ENCODE data around the gene ALOXE3.
A peak's percentile ranks its signal among the peaks of the same experiment; 100 is the strongest.

Gene ALOXE3

DNA sequence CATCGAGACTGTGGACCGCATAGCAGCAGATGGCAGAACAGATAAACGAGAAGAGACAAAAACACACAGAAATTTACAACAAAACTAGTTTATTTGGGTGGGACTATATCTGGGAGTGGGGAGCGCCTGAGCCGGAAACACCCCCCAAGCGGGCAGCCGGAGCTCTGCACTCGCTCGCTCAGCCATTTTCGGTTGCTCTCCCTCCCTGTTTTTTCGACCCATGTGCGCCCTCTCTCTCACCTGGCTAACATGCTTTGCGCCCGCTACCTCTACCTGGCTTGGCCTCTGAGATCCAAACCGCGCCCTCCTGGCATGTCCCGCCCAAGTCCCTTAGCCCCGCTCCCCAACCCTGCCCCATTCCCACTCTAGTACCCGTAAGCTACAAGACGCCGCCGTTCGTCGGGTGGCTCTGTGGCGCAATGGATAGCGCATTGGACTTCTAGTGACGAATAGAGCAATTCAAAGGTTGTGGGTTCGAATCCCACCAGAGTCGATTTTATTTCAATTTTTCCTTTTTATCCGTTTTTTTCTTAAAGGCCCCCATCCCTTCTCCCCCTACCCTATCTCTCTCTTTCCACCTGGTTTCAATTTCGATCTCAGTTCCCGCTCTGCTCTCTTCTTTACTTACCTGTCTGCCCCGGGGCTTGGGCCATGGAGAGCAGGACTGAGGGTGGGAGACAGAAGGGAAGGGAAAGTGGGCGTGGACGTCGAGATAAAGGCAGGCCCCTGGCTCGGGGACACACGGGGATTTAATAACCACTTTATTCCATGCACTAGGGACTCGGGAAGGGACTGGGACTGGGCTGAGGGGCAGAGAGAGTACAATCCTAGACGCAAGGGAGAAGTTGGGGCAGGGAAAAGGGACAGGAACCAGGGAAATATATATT is 2.4 kb upstream of the ALOXE3 start:
- peak; percentile 81 for DNase-seq (ENCODE audit: low read depth, low spot score)
- in situ Hi-C loops (cut with HindIII; ENCODE audit: low sequenced_read_pairs), result no loop called here
- H3K4me3 ChIP-seq (ENCODE audit: low read depth, low read length), result peak overlapping the region; percentile 56
- TF ChIP-seq, protein P1, sequence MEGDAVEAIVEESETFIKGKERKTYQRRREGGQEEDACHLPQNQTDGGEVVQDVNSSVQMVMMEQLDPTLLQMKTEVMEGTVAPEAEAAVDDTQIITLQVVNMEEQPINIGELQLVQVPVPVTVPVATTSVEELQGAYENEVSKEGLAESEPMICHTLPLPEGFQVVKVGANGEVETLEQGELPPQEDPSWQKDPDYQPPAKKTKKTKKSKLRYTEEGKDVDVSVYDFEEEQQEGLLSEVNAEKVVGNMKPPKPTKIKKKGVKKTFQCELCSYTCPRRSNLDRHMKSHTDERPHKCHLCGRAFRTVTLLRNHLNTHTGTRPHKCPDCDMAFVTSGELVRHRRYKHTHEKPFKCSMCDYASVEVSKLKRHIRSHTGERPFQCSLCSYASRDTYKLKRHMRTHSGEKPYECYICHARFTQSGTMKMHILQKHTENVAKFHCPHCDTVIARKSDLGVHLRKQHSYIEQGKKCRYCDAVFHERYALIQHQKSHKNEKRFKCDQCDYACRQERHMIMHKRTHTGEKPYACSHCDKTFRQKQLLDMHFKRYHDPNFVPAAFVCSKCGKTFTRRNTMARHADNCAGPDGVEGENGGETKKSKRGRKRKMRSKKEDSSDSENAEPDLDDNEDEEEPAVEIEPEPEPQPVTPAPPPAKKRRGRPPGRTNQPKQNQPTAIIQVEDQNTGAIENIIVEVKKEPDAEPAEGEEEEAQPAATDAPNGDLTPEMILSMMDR (IDR thresholded peaks at IDR 0.05; ENCODE audit: low read depth, low read length), result peak; percentile 43

DNA sequence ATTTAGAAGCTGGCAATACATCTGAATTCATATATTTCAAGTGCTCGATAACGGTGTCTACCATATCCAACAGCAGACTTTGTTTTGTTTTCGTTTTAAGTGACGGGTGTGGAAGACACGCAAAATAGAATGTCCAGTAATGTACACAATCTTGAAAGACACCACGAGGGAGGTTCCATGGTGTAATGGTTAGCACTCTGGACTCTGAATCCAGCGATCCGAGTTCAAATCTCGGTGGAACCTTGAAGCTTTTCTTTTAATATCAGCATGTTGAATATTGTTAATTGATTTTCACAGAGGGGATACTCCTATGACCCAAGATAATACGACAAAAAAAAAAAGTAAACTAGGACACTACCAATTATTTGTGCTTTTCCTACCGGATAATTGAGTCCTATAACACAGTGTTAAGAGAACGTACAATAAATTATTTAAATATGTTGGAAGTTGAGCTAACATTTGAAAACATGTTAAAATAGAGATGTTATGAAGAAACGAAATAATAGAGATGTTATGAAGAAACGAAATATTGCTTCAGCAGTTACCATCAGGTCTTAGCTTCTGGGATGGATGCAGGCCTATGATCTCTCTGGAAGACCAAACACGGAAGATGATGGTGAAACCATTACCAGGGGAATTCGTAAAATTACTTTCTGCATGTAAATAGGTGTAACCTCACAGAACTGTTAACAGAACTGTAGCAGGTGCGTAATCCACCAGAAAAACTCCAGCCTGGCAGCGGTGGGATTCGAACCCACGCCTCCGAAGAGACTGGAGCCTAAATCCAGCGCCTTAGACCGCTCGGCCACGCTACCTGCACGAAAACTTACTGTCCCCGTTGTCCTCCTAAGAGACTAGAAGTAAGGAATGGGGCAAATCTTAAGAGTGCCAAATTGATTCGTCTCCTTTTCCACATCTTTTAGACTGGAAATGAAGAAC is 1.5 kb upstream of the ALOXE3 start:
- in situ Hi-C loops (cut with HindIII; ENCODE audit: low sequenced_read_pairs), result loop anchor here (10.0 kb wide), 1 partner anchor 65 kb away; no protein-coding TSS in a partner anchor
- TF ChIP-seq, protein P1 (IDR thresholded peaks at IDR 0.05; ENCODE audit: low read depth, low read length), result no peak

DNA sequence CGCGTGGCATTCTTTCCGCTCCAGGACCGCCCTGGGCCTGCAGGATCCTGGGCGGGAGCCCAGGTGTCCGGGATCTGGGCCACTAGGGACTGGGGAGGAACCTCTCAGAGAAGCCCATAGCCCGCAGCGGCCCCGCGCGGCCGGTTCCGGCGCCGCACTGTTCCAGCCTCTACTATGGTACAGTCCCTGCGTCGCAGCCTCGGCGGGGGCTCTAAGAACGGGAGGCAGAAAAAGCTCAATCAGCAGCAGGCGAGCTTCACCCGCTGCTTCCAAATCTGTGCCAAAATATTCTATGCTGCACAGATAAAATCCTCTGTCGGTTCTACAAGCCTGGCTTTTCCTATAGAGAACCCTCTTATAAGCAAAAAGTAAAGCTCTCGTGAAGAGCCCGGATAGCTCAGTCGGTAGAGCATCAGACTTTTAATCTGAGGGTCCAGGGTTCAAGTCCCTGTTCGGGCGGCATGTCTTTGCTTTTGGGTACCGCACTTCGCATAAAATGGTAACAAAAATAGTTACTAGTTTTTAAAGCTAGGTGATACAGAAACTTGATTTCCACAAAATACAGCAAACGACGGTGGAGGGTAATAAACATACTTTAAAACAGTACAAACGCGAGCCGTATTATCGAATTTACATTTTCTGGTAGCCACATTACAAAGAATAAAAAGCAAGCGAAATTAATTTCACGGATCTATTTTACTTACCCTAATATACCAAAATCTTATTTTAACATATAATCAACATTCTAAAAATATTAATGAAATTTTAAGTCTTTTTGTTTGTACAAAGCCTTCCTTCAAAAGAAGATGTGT is 661 bp upstream of the ALOXE3 start:
- peak; percentile 83 for DNase-seq (ENCODE audit: low read depth, low spot score)
- TF ChIP-seq, protein P1 (IDR thresholded peaks at IDR 0.05; ENCODE audit: low read depth, low read length), result peak; percentile 92
- peak overlapping the region; percentile 59 for H3K4me3 ChIP-seq (ENCODE audit: low read depth, low read length)
- in situ Hi-C loops (cut with HindIII; ENCODE audit: low sequenced_read_pairs), result loop anchor here (10.0 kb wide), 1 partner anchor 64 kb away; no protein-coding TSS in a partner anchor

More for the DNA sequence above, 1.5 kb upstream of the ALOXE3 start:
- DNase-seq (ENCODE audit: low read depth, low spot score), result peak; percentile 95
- H3K4me3 ChIP-seq (ENCODE audit: low read depth, low read length), result peak overlapping the region; percentile 59

DNA sequence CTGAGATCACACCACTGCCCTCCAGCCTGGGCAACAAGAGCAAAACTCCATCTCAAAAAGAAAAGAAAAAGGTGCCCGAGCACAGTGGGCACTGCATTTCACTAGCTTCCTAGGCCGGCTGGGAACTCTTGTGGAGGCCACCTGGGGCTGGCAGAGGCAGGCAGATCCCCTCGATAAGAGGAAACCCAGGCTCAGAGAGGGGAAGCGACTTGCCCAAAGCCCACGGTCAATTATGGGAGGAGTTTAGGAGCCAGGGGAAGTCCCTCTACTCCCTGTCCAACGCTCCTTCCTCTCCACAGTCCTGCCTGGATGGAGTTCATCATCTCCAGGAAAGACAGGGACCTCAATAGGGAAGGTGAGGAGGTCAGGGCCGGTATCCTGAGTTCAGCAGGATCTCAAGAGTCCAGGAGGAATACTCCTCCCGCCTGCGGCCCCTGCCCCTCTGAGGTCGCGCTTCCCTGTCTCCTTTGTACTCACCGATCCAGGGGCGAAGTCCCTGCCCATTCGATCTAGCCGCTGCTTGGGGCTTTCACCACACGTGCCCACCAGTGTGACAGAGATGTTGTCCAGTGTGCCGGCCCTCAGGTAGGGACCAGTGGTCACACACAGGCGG is 841 bp downstream of the ALOXE3 start:
- H3K4me3 ChIP-seq (ENCODE audit: low read depth, low read length), result peak overlapping the region; percentile 59
- TF ChIP-seq, protein P1 (IDR thresholded peaks at IDR 0.05; ENCODE audit: low read depth, low read length), result no peak
- no peak for DNase-seq (ENCODE audit: low read depth, low spot score)
- in situ Hi-C loops (cut with HindIII; ENCODE audit: low sequenced_read_pairs), result loop anchor here (10.0 kb wide), 1 partner anchor 63 kb away; no protein-coding TSS in a partner anchor

DNA sequence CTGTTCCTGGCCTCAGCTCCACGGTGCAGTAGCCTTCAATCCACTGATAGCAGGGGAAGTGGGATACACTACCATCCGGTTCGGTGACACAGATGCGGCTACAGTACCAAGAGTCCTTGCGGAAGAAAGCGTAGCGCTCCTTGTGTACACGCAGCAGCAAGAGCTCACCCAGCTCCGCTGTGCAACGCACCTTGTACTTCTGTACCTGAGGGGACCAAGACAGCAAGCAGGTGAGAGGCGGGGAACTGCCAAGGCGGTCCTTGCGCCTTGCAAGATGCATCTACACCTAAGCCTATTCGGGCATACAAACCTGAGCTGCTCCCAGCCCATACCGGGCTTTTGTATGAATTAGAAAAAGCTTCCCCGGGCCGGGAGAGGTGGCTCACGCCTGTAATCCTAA is 1.5 kb downstream of the ALOXE3 start:
- in situ Hi-C loops (cut with HindIII; ENCODE audit: low sequenced_read_pairs), result loop anchor here (10.0 kb wide), 1 partner anchor 62 kb away; no protein-coding TSS in a partner anchor
- H3K4me3 ChIP-seq (ENCODE audit: low read depth, low read length), result no peak overlapping the region
- TF ChIP-seq, protein P1 (IDR thresholded peaks at IDR 0.05; ENCODE audit: low read depth, low read length), result no peak
- no peak for DNase-seq (ENCODE audit: low read depth, low spot score)

Measured in astrocyte of the spinal cord (primary cell).